ENCODE measurements around the gene CYP19A1. TPM values are rescaled to one million over a fixed set of nuclear protein-coding genes. Genes with fewer than 3 reads are reported as not detected.

CYP19A1 gene
- total RNA-seq, 1 donor from 2014 or later, result 0.07 TPM

DNA sequence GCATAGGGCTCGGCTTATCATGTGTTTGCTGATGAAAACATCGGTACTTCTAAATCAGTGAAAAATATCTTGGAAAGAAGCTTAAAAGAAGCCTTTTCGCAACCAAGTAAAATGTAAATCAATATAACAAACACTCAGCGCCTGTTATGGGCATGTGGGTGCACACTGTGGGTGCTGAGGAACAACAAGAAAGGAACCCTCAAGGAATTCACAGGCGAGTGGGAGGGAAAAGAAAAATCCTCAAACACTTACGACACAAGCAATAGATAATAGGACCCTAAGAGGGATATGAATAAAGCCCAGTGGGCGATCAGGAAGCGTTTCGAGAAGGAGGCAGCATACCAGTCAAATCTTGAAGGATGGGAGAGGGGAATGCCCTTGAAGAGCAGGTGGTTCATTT, 25.0 kb upstream of the CYP19A1 start:
- intact Hi-C loops (cut with micrococcal nuclease), result no loop called here

DNA sequence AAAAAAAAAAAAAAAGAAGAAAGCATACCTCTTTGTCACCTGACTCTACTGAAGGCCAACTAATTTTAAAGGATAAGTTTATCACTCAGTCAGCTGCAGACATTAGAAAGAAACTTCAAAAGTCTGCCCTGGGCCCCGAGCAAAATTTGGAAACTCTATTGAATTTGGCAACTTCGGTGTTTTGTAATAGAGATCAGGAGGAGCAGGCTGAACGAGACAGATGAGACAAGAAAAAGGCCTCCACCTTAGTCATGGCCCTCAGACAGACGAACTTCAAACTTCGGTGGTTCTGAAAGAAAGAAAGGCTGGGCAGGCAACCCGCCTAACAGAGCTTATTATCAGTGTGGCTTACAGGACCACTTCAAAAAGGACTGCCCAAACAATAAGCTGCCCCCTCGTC, 21.6 kb upstream of the CYP19A1 start:
- intact Hi-C loops (cut with micrococcal nuclease), result no loop called here

DNA sequence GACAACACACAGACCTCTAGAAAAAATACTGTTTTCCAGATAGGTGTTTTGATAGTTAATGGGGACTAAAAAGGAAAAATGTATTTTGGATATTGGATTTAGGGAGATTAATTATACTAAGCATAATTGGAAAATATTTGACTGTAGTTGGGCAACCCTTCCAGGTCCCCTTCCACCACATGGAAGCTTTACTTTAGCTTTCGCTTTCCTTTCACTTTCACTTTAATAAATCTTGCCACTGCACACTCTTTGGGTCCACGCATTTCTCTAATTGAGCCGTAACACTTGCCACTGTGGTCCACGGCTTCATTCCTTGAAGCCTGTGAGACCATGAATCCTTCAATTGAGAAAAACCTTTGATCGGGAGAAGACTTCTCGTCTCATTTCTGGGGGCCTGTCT, 18.6 kb upstream of the CYP19A1 start:
- intact Hi-C loops (cut with micrococcal nuclease), result no loop called here

GRCh38 chr15:51356147-51356546, 17.8 kb upstream of the CYP19A1 start:
- intact Hi-C loops (cut with micrococcal nuclease), result no loop called here

- intact Hi-C loops (cut with micrococcal nuclease), result no loop called here
Measured at GRCh38 chr15:51355096-51355495, 16.7 kb upstream of the CYP19A1 start.

DNA sequence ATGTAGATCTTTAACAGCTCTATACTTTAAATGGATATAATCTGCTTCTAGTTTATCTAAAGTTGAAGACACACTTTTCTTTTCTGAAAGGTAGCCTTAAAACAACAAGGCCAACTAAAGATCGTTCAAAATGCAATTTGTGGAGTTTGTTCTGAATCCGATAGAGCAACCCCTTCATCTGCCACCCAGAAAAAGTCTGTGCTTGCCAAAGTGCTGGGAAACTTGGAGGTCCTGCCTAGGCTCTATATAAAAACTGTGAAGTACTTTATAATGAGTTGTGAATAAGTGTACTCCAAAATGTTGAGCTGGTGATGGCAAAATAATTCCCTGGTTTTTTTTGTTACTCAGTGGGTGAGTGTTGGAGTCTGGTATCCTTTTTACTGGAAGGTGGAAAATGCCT, 15.6 kb upstream of the CYP19A1 start:
- intact Hi-C loops (cut with micrococcal nuclease), result no loop called here

DNA sequence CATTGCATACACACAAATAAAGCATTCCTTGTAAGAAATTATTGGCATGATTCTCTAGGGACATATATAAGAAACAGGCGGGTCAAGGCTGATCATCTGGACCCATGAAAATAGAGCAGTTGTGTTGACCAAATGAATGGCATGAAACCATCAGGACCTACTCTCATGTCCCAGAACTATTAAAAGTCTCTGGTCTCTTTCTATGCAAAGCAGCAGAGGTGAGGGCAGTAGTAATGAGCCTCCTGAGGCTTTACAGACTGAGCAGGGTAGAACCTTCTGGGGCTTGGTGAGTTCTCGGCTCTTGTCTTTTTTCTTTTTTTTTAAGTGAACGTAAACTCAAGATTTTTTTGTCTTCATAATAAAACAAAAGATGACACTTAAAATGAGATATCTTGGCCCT, 12.3 kb upstream of the CYP19A1 start:
- intact Hi-C loops (cut with micrococcal nuclease), result no loop called here

DNA sequence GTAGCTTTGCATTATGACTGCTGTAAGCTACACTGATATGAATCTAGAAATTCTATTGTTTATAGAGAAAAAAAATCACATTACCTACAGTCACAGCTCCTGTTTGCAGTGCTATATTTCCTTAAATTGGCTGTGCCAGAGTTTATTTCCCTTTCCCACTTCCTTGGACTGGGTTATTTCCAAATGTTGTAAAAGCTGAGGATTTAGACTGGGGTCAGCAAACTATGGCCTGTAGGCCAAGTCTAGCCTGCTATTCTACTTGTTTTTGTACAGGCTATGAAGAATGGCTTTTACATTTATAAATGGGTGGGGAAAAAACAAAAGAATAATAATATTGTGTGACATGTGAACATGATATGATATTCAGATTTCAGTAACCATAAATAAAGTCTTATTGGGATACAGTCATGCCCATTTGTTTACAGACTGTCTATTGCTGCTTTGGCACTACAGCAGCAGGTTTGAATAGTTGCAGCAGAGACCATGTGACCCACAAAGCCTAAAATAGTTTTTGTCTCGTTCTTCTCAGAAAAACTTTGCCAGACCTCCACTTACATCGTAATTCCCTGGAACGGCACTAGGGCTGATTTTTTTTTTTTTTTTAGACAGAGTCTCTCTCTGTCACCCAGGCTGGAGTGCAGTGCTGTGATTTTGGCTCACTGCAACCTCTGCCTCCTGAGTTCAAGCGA, 10.9 kb upstream of the CYP19A1 start:
- intact Hi-C loops (cut with micrococcal nuclease), result no loop called here

DNA sequence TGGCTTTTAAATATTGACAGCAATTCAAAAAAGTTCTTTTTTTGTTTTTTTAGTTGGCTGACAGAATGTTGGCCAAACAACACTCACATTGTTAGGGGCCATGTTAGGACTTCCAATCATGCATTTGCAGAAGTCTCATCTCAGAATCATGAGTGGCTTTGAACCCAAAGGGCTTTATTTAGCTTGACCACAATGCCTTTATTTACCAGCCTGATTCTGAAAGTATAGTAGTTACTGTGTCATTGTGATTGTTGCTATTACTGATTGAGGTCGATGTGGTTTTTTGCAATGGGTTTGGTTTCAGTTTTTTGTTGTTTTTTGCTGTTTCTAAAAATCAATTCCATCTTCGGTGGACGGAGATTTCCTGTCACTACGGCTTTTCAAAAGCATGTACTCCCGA, 10.3 kb upstream of the CYP19A1 start:
- intact Hi-C loops (cut with micrococcal nuclease), result no loop called here

GRCh38 chr15:51346136-51346535, 7.7 kb upstream of the CYP19A1 start:
- intact Hi-C loops (cut with micrococcal nuclease), result no loop called here

- intact Hi-C loops (cut with micrococcal nuclease), result no loop called here
Measured at GRCh38 chr15:51343466-51343865, 5.1 kb upstream of the CYP19A1 start.

GRCh38 chr15:51342227-51342999, 4.0 kb upstream of the CYP19A1 start:
- intact Hi-C loops (cut with micrococcal nuclease), result no loop called here

GRCh38 chr15:51341366-51342226, 3.2 kb upstream of the CYP19A1 start, which contains the start of gene GLDN:
TSS of gene GLDN (plus strand) at chr15:51341655. CDS start at chr15:51341685, 30 bp downstream.
- intact Hi-C loops (cut with micrococcal nuclease), result no loop called here

- intact Hi-C loops (cut with micrococcal nuclease), result no loop called here
Measured at GRCh38 chr15:51335538-51336410, 2.6 kb downstream of the CYP19A1 start.

GRCh38 chr15:51335087-51335486, 3.3 kb downstream of the CYP19A1 start:
- intact Hi-C loops (cut with micrococcal nuclease), result no loop called here

DNA sequence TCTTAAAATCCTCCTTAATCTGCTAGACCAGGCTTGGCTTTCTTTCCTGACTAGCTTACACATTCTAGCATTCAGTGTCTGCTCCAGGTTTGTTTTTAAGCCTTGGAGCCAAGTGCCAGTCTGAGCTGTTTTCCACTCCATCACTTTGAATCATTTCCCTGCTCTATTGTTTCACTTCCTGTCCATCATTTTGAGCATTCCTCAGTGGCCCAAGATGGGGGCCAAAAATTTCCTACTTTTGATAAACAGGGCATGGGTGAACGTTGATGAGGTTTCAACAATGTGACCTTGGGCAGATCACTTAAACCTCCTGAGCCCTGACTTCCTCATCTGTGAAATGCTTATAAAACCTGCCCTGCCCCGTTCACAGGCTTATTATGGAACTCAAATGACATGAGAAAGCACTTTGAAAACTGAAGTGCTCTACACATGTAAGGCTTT, 4.4 kb downstream of the CYP19A1 start:
- intact Hi-C loops (cut with micrococcal nuclease), result no loop called here

DNA sequence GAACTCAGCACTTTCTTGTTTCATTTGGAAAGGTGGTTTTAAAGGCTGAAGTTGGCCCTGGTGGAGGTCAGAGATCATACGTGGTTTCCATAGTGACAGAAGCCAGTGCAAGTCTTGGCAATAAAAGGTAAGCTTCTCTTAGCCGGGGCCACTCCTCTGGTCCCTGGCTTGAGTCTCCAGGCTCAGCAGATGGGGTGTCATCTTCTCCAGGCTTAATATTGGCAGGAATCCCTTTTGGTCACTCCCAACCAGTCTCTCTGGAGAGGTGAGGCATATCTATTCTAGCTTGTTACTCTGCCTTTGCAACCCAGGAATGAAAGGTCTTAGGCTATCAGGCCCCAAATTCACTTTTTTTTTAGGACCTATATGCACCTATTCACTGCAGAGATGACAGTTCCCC, 4.8 kb downstream of the CYP19A1 start:
- intact Hi-C loops (cut with micrococcal nuclease), result no loop called here

GRCh38 chr15:51332206-51333147, 5.9 kb downstream of the CYP19A1 start:
- intact Hi-C loops (cut with micrococcal nuclease), result no loop called here

GRCh38 chr15:51331141-51331540, 7.3 kb downstream of the CYP19A1 start:
- intact Hi-C loops (cut with micrococcal nuclease), result no loop called here

- intact Hi-C loops (cut with micrococcal nuclease), result no loop called here
Measured at GRCh38 chr15:51328926-51329325, 9.5 kb downstream of the CYP19A1 start.
